GM12892 (cell line): ENCODE results near the gene PRCC.

Experiments
- POLR2A ChIP-seq: IDR thresholded peaks from 2 replicates; pipeline ENCODE4 v1.6.1; 2011; ENCODE audit warnings: low read depth, low read length, control low read depth
- POLR2AphosphoS5 ChIP-seq: IDR thresholded peaks from 2 replicates; pipeline ENCODE4 v1.6.1; 2011; ENCODE audit warnings: low read depth, low read length, control low read depth

DNA sequence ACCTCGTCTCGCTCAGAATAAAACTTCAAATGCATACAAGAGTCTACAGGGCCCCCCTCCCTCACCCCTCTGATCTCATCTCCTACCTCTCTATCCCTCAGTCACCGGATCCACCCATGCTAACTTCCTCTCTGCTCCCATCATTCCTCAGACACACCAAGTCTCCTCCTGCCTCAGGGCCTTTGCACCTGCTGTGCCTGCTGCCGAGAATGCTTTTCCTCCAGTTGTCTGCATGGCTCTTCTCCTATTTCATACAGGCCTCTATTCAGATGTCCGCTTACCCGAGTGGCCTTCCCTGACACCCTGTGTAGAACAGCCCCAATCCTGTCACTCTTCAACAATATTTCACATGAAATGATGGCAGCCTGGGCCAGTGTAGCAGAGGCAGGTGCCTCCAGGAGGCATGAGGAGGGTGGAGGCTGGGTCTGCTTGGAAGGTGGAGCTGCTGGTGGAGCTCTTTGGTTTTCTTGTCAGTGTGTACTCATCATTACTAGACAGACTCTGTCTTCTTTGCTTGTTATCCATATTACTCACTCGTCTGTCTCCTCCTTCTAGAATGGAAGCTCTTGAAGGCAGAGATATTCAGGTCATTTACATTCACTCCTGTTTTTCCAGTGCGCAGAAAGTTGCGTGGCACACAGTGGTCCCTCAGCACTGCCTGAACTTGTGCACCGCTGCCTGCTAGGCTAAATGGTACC is 45.1 kb downstream of the PRCC start:
- TF ChIP-seq POLR2AphosphoS5 (no peak), POLR2A (no peak)
